IMR-90 (cell line): ENCODE data around the gene CFP. TPM values are rescaled to one million over a fixed set of nuclear protein-coding genes. Genes with fewer than 3 reads are reported as not detected.

ENCODE experiments used
- ATAC-seq: fragments of 200-7000 bp; cut with Tn5 transposase; 2 replicates; pipeline ENCODE4 v1.9.1; 2020; ENCODE audit warnings: low read depth, mild to moderate bottlenecking, moderate library complexity
- BruUV-seq: library from RNA; stranded (reverse); fragments of 400-500 nt; replicated peaks from 2 replicates; lab custom pipeline; 2021; lab: Mats Ljungman, UMichigan
- CTCF ChIA-PET: fragments of 300-600 bp; formaldehyde crosslinking; extraction: SDS; loops from one replicate; lab custom pipeline; 2021; ENCODE audit warnings: antibody characterized with exemption; lab: Yijun Ruan, JAX
- POLR2A ChIA-PET: fragments of 300-600 bp; sonication (Branson Sonifier 250); formaldehyde crosslinking; loops from one replicate; lab custom pipeline; 2022; ENCODE audit warnings: antibody characterized with exemption; ENCODE audit not compliant: unreplicated experiment; lab: Charles Lee
- DNase-seq: peaks from one replicate; pipeline ENCODE4 v3.0.0; 2013
- H2AFZ ChIP-seq: replicated peaks from 2 replicates; pipeline ENCODE3; 2013; ENCODE audit warnings: low read length, mild to moderate bottlenecking; ENCODE audit not compliant: poor library complexity
- H2AK5ac ChIP-seq: 2 replicates; pipeline ENCODE4 v1.6.1; 2013; ENCODE audit warnings: low read depth, low read length, inconsistent platforms
- H2AK9ac ChIP-seq: replicated peaks from 2 replicates; pipeline ENCODE3; 2013; ENCODE audit warnings: mild to moderate bottlenecking, low read depth, low read length, moderate library complexity; ENCODE audit not compliant: poor library complexity
- H2BK120ac ChIP-seq: 2 replicates; pipeline ENCODE4 v1.6.1; 2013; ENCODE audit warnings: low read depth, low read length, inconsistent platforms
- H2BK15ac ChIP-seq: 3 replicates; pipeline ENCODE4 v1.6.1; 2013; ENCODE audit warnings: low read depth, low read length, inconsistent platforms
- H2BK20ac ChIP-seq: 2 replicates; pipeline ENCODE4 v1.6.1; 2013; ENCODE audit warnings: low read depth, mild to moderate bottlenecking, inconsistent platforms, low read length, moderate library complexity
- H2BK5ac ChIP-seq: 2 replicates; pipeline ENCODE4 v1.6.1; 2013; ENCODE audit warnings: mild to moderate bottlenecking, low read depth, low read length, inconsistent platforms; ENCODE audit not compliant: poor library complexity, severe bottlenecking
- H3K14ac ChIP-seq: replicated peaks from 2 replicates; pipeline ENCODE4 v1.6.1; 2013; ENCODE audit warnings: low read depth, low read length, inconsistent platforms
- H3K18ac ChIP-seq: 2 replicates; pipeline ENCODE4 v1.6.1; 2013; ENCODE audit warnings: low read depth, low read length, control low read depth
- H3K23ac ChIP-seq: 2 replicates; pipeline ENCODE4 v1.6.1; 2013; ENCODE audit warnings: low read depth, low read length, inconsistent platforms
- H3K27ac ChIP-seq: 2 replicates; pipeline ENCODE4 v1.5.1; 2013; ENCODE audit warnings: mild to moderate bottlenecking, control low read depth, low read length; ENCODE audit not compliant: insufficient read depth
- H3K27me3 ChIP-seq: 2 replicates; pipeline ENCODE4 v1.6.1; 2013; ENCODE audit warnings: low read length; ENCODE audit not compliant: control insufficient read depth, insufficient read depth
- H3K36me3 ChIP-seq: 2 replicates; pipeline ENCODE4 v1.6.1; 2013; ENCODE audit warnings: low read length, mixed read lengths; ENCODE audit not compliant: control insufficient read depth, insufficient read depth
- H3K4ac ChIP-seq: 2 replicates; pipeline ENCODE4 v1.6.1; 2013; ENCODE audit warnings: low read depth, low read length, inconsistent platforms
- H3K4me1 ChIP-seq: 2 replicates; pipeline ENCODE4 v1.6.1; 2013; ENCODE audit warnings: low read length, mixed read lengths; ENCODE audit not compliant: control insufficient read depth, insufficient read depth
- H3K4me2 ChIP-seq: 2 replicates; pipeline ENCODE4 v1.6.1; 2013; ENCODE audit warnings: low read depth, mild to moderate bottlenecking, control low read depth, low read length, moderate library complexity
- H3K4me3 ChIP-seq: 2 replicates; pipeline ENCODE4 v1.5.1; 2013; ENCODE audit warnings: low read depth, mild to moderate bottlenecking, control low read depth, low read length, moderate library complexity; ENCODE audit not compliant: insufficient read depth
- H3K56ac ChIP-seq: 2 replicates; pipeline ENCODE4 v1.6.1; 2013; ENCODE audit warnings: low read length, inconsistent platforms; ENCODE audit not compliant: insufficient read depth; ENCODE audit errors: extremely low read depth
- H3K79me1 ChIP-seq, 2 experiments: 2 replicates each; pipeline ENCODE4 v1.6.1; 2013; ENCODE audit warnings: low read length in 2 of 2, inconsistent platforms in 1 of 2, low read depth in 1 of 2
- H3K9ac ChIP-seq: 2 replicates; pipeline ENCODE4 v1.6.1; 2013; ENCODE audit warnings: low read depth, low read length, control low read depth
- H3K9me1 ChIP-seq: 2 replicates; pipeline ENCODE4 v1.6.1; 2013; ENCODE audit warnings: low read length, inconsistent platforms; ENCODE audit not compliant: insufficient read depth
- H3K9me3 ChIP-seq: 2 replicates; pipeline ENCODE4 v1.6.1; 2013; ENCODE audit warnings: low read length; ENCODE audit not compliant: control insufficient read depth, insufficient read depth
- H4K20me1 ChIP-seq: 2 replicates; pipeline ENCODE4 v1.6.1; 2013; ENCODE audit warnings: low read length, inconsistent platforms; ENCODE audit not compliant: insufficient read depth
- H4K5ac ChIP-seq: 2 replicates; pipeline ENCODE4 v1.6.1; 2013; ENCODE audit warnings: mild to moderate bottlenecking, low read depth, low read length, control low read depth
- H4K8ac ChIP-seq, 2 experiments: 2 replicates each; pipeline ENCODE4 v1.6.1; 2013; ENCODE audit warnings: low read depth in 2 of 2, low read length in 2 of 2, control low read depth in 1 of 2, inconsistent platforms in 1 of 2
- H4K91ac ChIP-seq: 2 replicates; pipeline ENCODE4 v1.6.1; 2013; ENCODE audit warnings: low read depth, low read length, inconsistent platforms; ENCODE audit not compliant: insufficient read depth
- CHD1 ChIP-seq: IDR thresholded peaks from 2 replicates; pipeline ENCODE4 v1.6.1; 2012; ENCODE audit warnings: low read depth, low read length, improper control_type of control experiment
- MXI1 ChIP-seq: IDR thresholded peaks from 2 replicates; pipeline ENCODE4 v1.6.1; 2012; ENCODE audit warnings: low read depth, mild to moderate bottlenecking, low read length, moderate library complexity, borderline replicate concordance
- RAD21 ChIP-seq: IDR thresholded peaks from 2 replicates; pipeline ENCODE4 v1.6.1; 2012; ENCODE audit warnings: low read length, improper control_type of control experiment
- WGBS, 2 experiments: methylation state at CpG; one replicate each; pipeline versions ENCODE4 v1.1.5 to v1.1.7; 2013; ENCODE audit warnings: missing lambda C conversion rate in 2 of 2; ENCODE audit not compliant: insufficient read length in 1 of 2; ENCODE audit errors: extremely low coverage in 2 of 2; 5-methylcytosine and 5-hydroxymethylcytosine counted together
- dilution Hi-C: fragments of 300-500 bp; cut with HindIII; formaldehyde crosslinking; loops from one replicate; pipeline ENCODE4 v1.14.3; 2018; ENCODE audit warnings: low sequenced_read_pairs; ENCODE audit not compliant: unreplicated experiment
- in situ Hi-C: fragments of 300-500 bp; cut with MboI; formaldehyde crosslinking; loops from 3 replicates; pipeline ENCODE4 v1.14.3; 2019; ENCODE audit warnings: low sequenced_read_pairs, inconsistent platforms, mixed read lengths
- intact Hi-C: fragments of 100-400 bp; cut with micrococcal nuclease; formaldehyde crosslinking; loops from 2 replicates; pipeline ENCODE4 v1.10.0; 2022
- polyA plus RNA-seq, 3 experiments: library from polyadenylated mRNA; depleted of rRNA; stranded (reverse); fragments of >200 nt; gene quantifications; 2 replicates each; pipeline ENCODE4 v1.2.3, GENCODE V29; 2012; ENCODE audit warnings: low replicate concordance in 1 of 3
- total RNA-seq: library from RNA; depleted of rRNA; stranded (reverse); fragments of >200 nt; gene quantifications from 2 replicates; pipeline ENCODE4 v1.2.3, GENCODE V29; 2012

Gene CFP
- total and polyA plus RNA-seq, 2 of the 4 experiments (the other 2 are of a cell fraction), result under 0.01 to 0.14 TPM

- Histone ChIP-seq H3K9ac (no peak overlapping the region), H3K23ac (no peak overlapping the region), H3K27me3 (no peaks in the 10 kb centered on the region), H3K27ac (peak overlapping the region; percentile 99; the same call in 1 of the 2 replicates), H2BK20ac (no peak overlapping the region), H3K56ac (no peak overlapping the region), H2AK5ac (no peak overlapping the region), H3K4ac (no peak overlapping the region), H2AK9ac (no peak overlapping the region), H3K4me2 (no peak overlapping the region; the same call in 1 of the 2 replicates), H4K91ac (no peak overlapping the region), H2BK120ac (peak overlapping the region; percentile 5; the same call in 1 of the 2 replicates), H3K36me3 (no peaks in the 10 kb centered on the region), H3K14ac (no peak overlapping the region), H2AFZ (no peak overlapping the region), H4K20me1 (no peaks in the 10 kb centered on the region), H3K18ac (peak overlapping the region; percentile 6), H3K79me1 (no peaks in the 10 kb centered on the region), H3K4me1 (peaks cover 7% of the 10 kb centered on the region), H3K9me1 (no peaks in the 10 kb centered on the region; the same call in 1 of the 2 replicates), H4K8ac (no peak overlapping the region), H4K5ac (peak overlapping the region; percentile 97), H2BK15ac (no peak overlapping the region), H3K9me3 (peaks cover 3% of the 10 kb centered on the region), H2BK5ac (peak overlapping the region; percentile 73), H3K4me3 (no peak overlapping the region)
- intact Hi-C loops (no loop called here), dilution Hi-C loops (no loop called here), in situ Hi-C loops (no loop called here)
- POLR2A ChIA-PET, result no interaction called here
- no TSS peak for BruUV-seq
- ATAC-seq (peak; percentile 56; the same call in 1 of the 2 replicates), DNase-seq (peak; percentile 71)
- TF ChIP-seq RAD21, result no peak
- no peak for TF ChIP-seq CHD1
- TF ChIP-seq MXI1, result no peak
- CTCF ChIA-PET, result interaction anchor here (0.6 kb wide), 1 partner anchor 48 kb away, joined by 3 read pairs; no protein-coding TSS in a partner anchor
- no CpG with 5 or more reads among the region's 2 CpGs for WGBS, 2 experiments
Measured at GRCh38 chrX:47596256-47596655, 33.5 kb downstream of the CFP start.
